ENCODE measurements around the gene CAMTA1.
A peak's percentile ranks its signal among the peaks of the same experiment; 100 is the strongest.

DNA sequence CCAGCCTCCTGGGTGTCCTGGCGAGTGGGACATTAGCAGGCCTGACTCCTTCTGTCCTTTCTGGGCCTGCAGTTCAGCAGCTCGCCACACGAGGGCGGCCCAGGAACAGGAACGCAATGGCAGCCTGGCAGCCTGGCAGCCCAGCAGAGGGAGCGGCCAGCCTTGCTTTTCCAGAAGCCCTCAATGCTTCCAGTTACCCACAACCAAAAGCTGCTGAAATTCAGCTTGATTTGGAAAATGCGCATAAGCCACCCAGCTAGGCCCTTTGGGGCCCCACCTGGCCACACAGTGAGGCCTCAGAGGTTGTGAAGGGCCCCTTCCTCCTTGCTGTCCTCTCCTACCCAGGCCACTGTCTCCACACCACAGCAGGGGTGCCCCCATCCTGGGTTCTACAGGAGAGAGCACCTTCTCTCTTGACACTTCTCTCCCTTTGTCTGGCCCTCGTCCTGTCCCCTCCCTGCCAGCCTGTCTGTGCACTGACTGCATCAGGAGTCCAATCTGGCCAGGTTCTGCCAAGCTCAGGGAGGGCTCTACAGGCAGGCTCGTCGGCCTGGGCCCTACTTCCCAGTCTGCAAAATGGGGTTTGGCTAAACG lies 882.5 kb downstream of the CAMTA1 start:
- TF ChIP-seq POLR2A (conservative IDR thresholded peaks at IDR 0.05) (no peak), LEF1 (IDR thresholded peaks at IDR 0.05) (no peak), YY1 (IDR thresholded peaks at IDR 0.05; ENCODE audit: borderline replicate concordance in 1 of 3, control insufficient read depth in 1 of 3, extremely low read depth in 1 of 3, insufficient read depth in 3 of 3, insufficient read length in 1 of 3, insufficient replicate concordance in 2 of 3, low read depth in 1 of 3, low read length in 2 of 3) (peak in 2 of 3 experiments; percentile 67 to 68), POLR2G (IDR thresholded peaks at IDR 0.05; ENCODE audit: low read depth, low read length) (no peak), CAMTA2 (CRISPR knock-in tag; conservative IDR thresholded peaks at IDR 0.05) (no peak), ZNF24 (IDR thresholded peaks at IDR 0.05) (no peak), TOE1 (IDR thresholded peaks at IDR 0.05; ENCODE audit: borderline replicate concordance) (no peak), TOE1 (CRISPR knock-in tag; IDR thresholded peaks at IDR 0.05; ENCODE audit: borderline replicate concordance, low read depth) (no peak), DIDO1 (tag; IDR thresholded peaks at IDR 0.05; ENCODE audit: low read depth) (no peak)
- TF ChIP-seq, protein P1, sequence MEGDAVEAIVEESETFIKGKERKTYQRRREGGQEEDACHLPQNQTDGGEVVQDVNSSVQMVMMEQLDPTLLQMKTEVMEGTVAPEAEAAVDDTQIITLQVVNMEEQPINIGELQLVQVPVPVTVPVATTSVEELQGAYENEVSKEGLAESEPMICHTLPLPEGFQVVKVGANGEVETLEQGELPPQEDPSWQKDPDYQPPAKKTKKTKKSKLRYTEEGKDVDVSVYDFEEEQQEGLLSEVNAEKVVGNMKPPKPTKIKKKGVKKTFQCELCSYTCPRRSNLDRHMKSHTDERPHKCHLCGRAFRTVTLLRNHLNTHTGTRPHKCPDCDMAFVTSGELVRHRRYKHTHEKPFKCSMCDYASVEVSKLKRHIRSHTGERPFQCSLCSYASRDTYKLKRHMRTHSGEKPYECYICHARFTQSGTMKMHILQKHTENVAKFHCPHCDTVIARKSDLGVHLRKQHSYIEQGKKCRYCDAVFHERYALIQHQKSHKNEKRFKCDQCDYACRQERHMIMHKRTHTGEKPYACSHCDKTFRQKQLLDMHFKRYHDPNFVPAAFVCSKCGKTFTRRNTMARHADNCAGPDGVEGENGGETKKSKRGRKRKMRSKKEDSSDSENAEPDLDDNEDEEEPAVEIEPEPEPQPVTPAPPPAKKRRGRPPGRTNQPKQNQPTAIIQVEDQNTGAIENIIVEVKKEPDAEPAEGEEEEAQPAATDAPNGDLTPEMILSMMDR (IDR thresholded peaks at IDR 0.05 in 2 of 3, conservative IDR thresholded peaks at IDR 0.05 in 1 of 3; ENCODE audit: insufficient read depth in 2 of 3, low read depth in 1 of 3, low read length in 3 of 3): peak; percentile 99
- TF ChIP-seq, protein P2, sequence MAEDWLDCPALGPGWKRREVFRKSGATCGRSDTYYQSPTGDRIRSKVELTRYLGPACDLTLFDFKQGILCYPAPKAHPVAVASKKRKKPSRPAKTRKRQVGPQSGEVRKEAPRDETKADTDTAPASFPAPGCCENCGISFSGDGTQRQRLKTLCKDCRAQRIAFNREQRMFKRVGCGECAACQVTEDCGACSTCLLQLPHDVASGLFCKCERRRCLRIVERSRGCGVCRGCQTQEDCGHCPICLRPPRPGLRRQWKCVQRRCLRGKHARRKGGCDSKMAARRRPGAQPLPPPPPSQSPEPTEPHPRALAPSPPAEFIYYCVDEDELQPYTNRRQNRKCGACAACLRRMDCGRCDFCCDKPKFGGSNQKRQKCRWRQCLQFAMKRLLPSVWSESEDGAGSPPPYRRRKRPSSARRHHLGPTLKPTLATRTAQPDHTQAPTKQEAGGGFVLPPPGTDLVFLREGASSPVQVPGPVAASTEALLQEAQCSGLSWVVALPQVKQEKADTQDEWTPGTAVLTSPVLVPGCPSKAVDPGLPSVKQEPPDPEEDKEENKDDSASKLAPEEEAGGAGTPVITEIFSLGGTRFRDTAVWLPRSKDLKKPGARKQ (CRISPR knock-in tag; IDR thresholded peaks at IDR 0.05): no peak
- TF ChIP-seq, protein P3, sequence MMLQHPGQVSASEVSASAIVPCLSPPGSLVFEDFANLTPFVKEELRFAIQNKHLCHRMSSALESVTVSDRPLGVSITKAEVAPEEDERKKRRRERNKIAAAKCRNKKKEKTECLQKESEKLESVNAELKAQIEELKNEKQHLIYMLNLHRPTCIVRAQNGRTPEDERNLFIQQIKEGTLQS (IDR thresholded peaks at IDR 0.05): no peak
- TF ChIP-seq, protein P3 (CRISPR knock-in tag; conservative IDR thresholded peaks at IDR 0.05): no peak
- TF ChIP-seq, protein P4, sequence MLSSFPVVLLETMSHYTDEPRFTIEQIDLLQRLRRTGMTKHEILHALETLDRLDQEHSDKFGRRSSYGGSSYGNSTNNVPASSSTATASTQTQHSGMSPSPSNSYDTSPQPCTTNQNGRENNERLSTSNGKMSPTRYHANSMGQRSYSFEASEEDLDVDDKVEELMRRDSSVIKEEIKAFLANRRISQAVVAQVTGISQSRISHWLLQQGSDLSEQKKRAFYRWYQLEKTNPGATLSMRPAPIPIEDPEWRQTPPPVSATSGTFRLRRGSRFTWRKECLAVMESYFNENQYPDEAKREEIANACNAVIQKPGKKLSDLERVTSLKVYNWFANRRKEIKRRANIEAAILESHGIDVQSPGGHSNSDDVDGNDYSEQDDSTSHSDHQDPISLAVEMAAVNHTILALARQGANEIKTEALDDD (IDR thresholded peaks at IDR 0.05): no peak
- TF ChIP-seq, protein P5, sequence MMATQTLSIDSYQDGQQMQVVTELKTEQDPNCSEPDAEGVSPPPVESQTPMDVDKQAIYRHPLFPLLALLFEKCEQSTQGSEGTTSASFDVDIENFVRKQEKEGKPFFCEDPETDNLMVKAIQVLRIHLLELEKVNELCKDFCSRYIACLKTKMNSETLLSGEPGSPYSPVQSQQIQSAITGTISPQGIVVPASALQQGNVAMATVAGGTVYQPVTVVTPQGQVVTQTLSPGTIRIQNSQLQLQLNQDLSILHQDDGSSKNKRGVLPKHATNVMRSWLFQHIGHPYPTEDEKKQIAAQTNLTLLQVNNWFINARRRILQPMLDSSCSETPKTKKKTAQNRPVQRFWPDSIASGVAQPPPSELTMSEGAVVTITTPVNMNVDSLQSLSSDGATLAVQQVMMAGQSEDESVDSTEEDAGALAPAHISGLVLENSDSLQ (IDR thresholded peaks at IDR 0.05): no peak
